ENCODE measurements around the gene SLC27A5. TPM values are rescaled to one million over a fixed set of nuclear protein-coding genes. Genes with fewer than 3 reads are reported as not detected.

The SLC27A5 gene
- 7.5 and 7.7 TPM in 2 replicates for total RNA-seq (2012; rRNA removed)
- 11.2 and 13.5 TPM in 2 replicates for polyA plus RNA-seq (2012; rRNA removed)
- polyA plus RNA-seq (2012; cell fraction: cytosol; rRNA removed), result 14.8 and 23.8 TPM in 2 replicates
- polyA plus RNA-seq (2012; cell fraction: nucleus; rRNA removed; ENCODE audit: low replicate concordance), result 4.3 and 6.5 TPM in 2 replicates
- percentile 39 among the genes with signal in this experiment for Bru-seq, nascent RNA
- percentile 41 among the genes with signal in this experiment for BruChase-seq, experiment 1, labeled RNA remaining after a 6-hour chase
- percentile 42 among the genes with signal in this experiment for BruChase-seq, experiment 2, labeled RNA remaining after a 2-hour chase
- long read RNA-seq, partial matches to known transcripts, result 0 of 1 reads
- long read RNA-seq, other reads (novel, unspliced or antisense), result 1 of 1 reads

- Histone ChIP-seq H2BK20ac (ENCODE audit: low read depth, low read length) (no peak within 1 kb of the TSS), H3K79me1 (ENCODE audit: low read depth in 1 of 2, low read length in 2 of 2) (peaks cover 4 to 40% of the 10 kb centered on the region in 2 experiments; a peak in 3 of 4 replicates), H3K36me3 (ENCODE audit: control insufficient read depth, insufficient read depth, low read length) (peaks cover 13% of the 10 kb centered on the region), H3K27ac (ENCODE audit: insufficient read depth, low read length) (no peak within 1 kb of the TSS), H3K9me1 (ENCODE audit: insufficient read depth, low read length) (no peaks in the 10 kb centered on the region), H3K4me2 (ENCODE audit: low read depth, low read length) (no peak within 1 kb of the TSS), H4K5ac (ENCODE audit: low read depth, low read length) (no peak within 1 kb of the TSS), H4K91ac (ENCODE audit: insufficient read depth, low read depth, low read length) (no peak within 1 kb of the TSS), H3K9ac (ENCODE audit: low read depth, low read length) (no peak within 1 kb of the TSS), H2AK9ac (replicated peaks; ENCODE audit: low read depth, low read length, poor library complexity) (peak within 1 kb of the TSS; percentile 31), H3K56ac (ENCODE audit: extremely low read depth, insufficient read depth, low read length) (no peak within 1 kb of the TSS), H2BK15ac (ENCODE audit: low read depth, low read length) (no peak within 1 kb of the TSS), H3K27me3 (ENCODE audit: control insufficient read depth, insufficient read depth, low read length) (no peaks in the 10 kb centered on the region), H3K4me1 (ENCODE audit: control insufficient read depth, insufficient read depth, low read length) (no peaks in the 10 kb centered on the region), H2BK120ac (ENCODE audit: low read depth, low read length) (no peak within 1 kb of the TSS), H3K23ac (ENCODE audit: low read depth, low read length) (no peak within 1 kb of the TSS), H2AFZ (replicated peaks; ENCODE audit: low read length, poor library complexity) (no peak within 1 kb of the TSS), H3K9me3 (ENCODE audit: control insufficient read depth, insufficient read depth, low read length) (peaks cover 2% of the 10 kb centered on the region; the same call in 1 of the 2 replicates), H3K4me3 (ENCODE audit: insufficient read depth, low read depth, low read length) (no peak within 1 kb of the TSS), H4K20me1 (ENCODE audit: insufficient read depth, low read length) (0 out of 2 replicates have a peak, but pooled peaks cover 7% of the 10 kb centered on the region), H3K18ac (ENCODE audit: low read depth, low read length) (no peak within 1 kb of the TSS), H2AK5ac (ENCODE audit: low read depth, low read length) (no peak within 1 kb of the TSS), H3K4ac (ENCODE audit: low read depth, low read length) (no peak within 1 kb of the TSS), H2BK5ac (ENCODE audit: low read depth, low read length, poor library complexity, severe bottlenecking) (no peak within 1 kb of the TSS), H4K8ac (ENCODE audit: low read depth in 2 of 2, low read length in 2 of 2) (no peak within 1 kb of the TSS), H3K14ac (replicated peaks; ENCODE audit: low read depth, low read length) (no peak within 1 kb of the TSS)
- dilution Hi-C loops (cut with HindIII; ENCODE audit: low sequenced_read_pairs, unreplicated experiment) (no loop called here), in situ Hi-C loops (cut with MboI; ENCODE audit: low sequenced_read_pairs) (no loop called here), intact Hi-C loops (cut with micrococcal nuclease) (no loop called here)
- ChIA-PET POLR2A (ENCODE audit: unreplicated experiment) (no interaction called here), CTCF (no interaction called here)
- TF ChIP-seq POLR2A (IDR thresholded peaks at IDR 0.05; ENCODE audit: low read depth, low read length), result no peak
- TF ChIP-seq MAZ (IDR thresholded peaks at IDR 0.05; ENCODE audit: borderline replicate concordance, low read depth, low read length), result no peak
- TF ChIP-seq RFX5 (IDR thresholded peaks at IDR 0.05; ENCODE audit: low read depth, low read length), result no peak
- TF ChIP-seq BHLHE40 (IDR thresholded peaks at IDR 0.05; ENCODE audit: low read depth, low read length), result no peak
- no peak for TF ChIP-seq RCOR1 (IDR thresholded peaks at IDR 0.05; ENCODE audit: insufficient replicate concordance, low read length)
- DNase-seq (no peak), ATAC-seq (ENCODE audit: low read depth) (no peak)
- 94% methylated on average over 24 of the region's 25 CpGs; no CpG with 5 or more reads in 1 of the 2 experiments for WGBS, 2 experiments (ENCODE audit: extremely low coverage in 2 of 2, insufficient read length in 1 of 2)
- no TSS peak for BruUV-seq (replicated peaks)
Observed at GRCh38 chr19:58511353-58512208, at the start of gene SLC27A5. Gene SLC27A5, minus strand, starts transcription at chr19:58511992. Its CDS starts 37 bp downstream, at chr19:58511955.
